ACHN (cell line): ENCODE data around the gene KCNS3.
A peak's percentile ranks its signal among the peaks of the same experiment; 100 is the strongest.

Source experiments
- DNase-seq: peaks from one replicate; pipeline ENCODE4 v3.0.0-alpha.2; 2015
- in situ Hi-C: cut with HindIII; loops from 2 replicates; pipeline ENCODE4 v1.10.0; 2017; ENCODE audit warnings: low sequenced_read_pairs, low pct_ligation_motif_present, low pct_unique_long_range_greater_than_20kb

Gene KCNS3

DNA sequence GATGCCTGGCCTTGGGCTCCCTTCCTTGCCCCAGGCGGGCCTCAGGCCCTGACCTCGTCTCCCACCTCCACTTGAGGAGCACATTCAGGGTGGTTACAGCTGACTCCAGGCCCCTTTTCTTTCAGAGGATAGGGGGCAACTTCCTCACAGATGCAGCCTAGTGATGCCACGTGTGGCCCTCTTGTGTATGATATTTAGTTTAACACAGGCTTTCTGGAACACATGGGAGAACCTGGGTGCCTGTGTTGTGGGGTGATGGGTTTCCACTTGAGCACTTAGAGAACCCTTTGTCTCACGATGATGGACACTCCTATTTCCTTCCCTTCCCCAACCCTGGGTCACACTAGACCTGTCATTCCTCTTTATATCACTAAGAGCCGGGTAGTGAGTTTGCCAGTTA is 6.8 kb upstream of the KCNS3 start:
- DNase-seq = no peak
- in situ Hi-C loops = no loop called here

DNA sequence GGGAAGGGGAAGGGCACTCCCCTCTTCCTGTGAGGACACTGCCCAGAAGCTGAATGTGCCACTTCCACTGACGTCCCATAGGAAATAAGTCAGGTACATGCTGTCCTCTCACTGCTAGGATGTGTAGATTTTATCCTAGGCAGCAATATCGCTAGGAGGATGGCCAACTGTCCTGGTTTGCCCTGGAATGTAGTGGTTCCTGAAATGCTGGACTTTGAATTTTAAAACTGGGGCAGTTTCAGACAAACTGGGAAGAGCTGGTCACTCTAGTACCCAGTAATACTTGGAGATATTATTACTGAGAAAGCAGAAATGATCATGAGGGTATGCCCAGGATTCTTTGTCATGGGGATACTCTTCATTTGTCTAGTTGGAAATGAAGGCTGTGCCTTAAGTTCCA is 5.4 kb upstream of the KCNS3 start:
- no peak for DNase-seq
- in situ Hi-C loops = no loop called here

GRCh38 chr2:17876590-17876989 is 1.9 kb upstream of the KCNS3 start:
- in situ Hi-C loops = no loop called here
- DNase-seq = no peak

GRCh38 chr2:17877811-17878280 is 621 bp upstream of the KCNS3 start:
- DNase-seq = no peak
- in situ Hi-C loops = no loop called here

DNA sequence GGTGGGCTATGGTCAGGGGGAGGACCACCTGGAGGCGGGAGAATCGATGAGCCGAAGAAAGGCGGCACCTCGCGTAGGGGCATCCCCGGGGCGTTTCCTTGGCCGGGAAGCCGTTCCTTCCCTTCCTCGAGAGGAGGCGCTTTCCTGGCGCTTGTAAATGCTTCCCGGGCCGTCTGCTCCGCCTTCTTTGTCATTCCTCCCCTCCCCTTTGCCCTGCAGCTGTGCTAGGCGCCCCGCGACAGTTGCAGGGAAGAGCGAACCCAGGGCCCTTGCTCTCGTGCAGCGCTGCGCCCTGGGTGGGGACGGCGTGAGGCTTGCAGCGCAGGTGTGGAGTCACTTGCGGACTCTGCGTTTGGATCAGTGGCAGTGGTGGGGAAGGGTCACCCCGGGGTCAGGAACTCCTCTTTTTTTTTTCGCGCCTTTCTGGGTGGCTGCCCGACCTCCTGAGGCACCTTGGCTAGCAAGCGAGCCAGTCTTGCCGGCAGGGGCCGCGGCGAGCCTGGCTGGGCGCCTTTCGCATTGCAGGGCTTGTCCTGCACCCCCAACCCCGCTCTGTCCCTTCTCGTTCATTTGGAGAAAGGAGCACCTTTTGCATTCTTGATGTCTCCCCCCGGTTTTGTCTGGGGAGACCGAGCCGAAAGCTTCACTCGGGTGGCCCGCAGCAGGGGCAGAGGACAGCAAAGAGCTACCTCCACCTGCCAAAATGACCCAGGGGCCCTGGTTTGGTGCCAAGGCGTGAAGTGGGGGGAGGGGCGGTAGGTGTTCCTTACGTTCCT is 858 bp downstream of the KCNS3 start:
- peak; percentile 93 for DNase-seq
- in situ Hi-C loops = no loop called here

DNA sequence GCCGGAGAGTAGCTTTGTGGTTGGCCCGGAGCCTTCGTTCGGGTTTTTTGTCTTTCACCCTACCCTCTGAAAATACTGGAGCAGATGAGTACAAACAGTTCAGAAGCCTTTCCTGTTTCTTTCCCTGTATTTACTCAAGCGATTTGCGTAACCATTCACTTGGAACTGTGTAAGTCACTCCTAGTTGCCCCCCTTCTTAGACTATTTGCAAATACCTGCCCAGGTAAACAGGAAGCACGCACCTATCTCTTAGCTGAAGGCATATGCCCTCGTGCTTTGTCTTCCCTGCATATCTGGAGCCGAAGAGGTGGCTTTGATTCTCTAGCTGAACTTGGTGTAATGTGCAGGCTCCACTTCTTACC is 1.4 kb downstream of the KCNS3 start:
- in situ Hi-C loops = no loop called here
- DNase-seq = no peak

GRCh38 chr2:17892770-17893534 is 14.5 kb downstream of the KCNS3 start:
- in situ Hi-C loops = no loop called here
- no peak for DNase-seq

GRCh38 chr2:17894005-17894404 is 15.5 kb downstream of the KCNS3 start:
- no peak for DNase-seq
- in situ Hi-C loops = no loop called here

GRCh38 chr2:17894556-17894955 is 16.1 kb downstream of the KCNS3 start:
- in situ Hi-C loops = no loop called here
- no peak for DNase-seq

DNA sequence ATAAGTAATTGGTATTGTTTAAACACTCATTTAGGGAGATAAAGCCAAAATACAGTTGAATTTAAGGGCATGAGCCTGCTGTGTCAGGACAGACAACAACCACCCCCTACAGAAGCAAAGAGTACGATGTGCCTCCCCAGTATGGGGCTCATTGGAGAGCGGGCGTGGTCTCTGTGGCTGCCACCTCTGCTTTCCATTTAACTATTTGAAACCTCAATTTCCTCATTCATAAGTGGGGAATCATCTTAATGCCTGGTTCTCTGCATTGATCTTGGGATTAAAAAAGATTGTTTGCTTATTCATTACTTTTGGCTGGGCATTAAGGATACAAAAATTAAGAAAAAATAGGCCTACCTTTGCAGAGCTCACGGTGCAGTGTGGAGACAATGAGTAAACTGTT is 21.4 kb downstream of the KCNS3 start:
- no peak for DNase-seq
- in situ Hi-C loops = no loop called here

- in situ Hi-C loops = no loop called here
- DNase-seq = peak; percentile 22
These were observed 22.8 kb downstream of the KCNS3 start for GRCh38 chr2:17901246-17901645.

- no peak for DNase-seq
- in situ Hi-C loops = no loop called here
These were observed 32.5 kb downstream of the KCNS3 start for GRCh38 chr2:17910980-17911379.

GRCh38 chr2:17911491-17912260 is 33.2 kb downstream of the KCNS3 start:
- in situ Hi-C loops = no loop called here
- DNase-seq = no peak

GRCh38 chr2:17912266-17912691 is 33.8 kb downstream of the KCNS3 start:
- DNase-seq = no peak

DNA sequence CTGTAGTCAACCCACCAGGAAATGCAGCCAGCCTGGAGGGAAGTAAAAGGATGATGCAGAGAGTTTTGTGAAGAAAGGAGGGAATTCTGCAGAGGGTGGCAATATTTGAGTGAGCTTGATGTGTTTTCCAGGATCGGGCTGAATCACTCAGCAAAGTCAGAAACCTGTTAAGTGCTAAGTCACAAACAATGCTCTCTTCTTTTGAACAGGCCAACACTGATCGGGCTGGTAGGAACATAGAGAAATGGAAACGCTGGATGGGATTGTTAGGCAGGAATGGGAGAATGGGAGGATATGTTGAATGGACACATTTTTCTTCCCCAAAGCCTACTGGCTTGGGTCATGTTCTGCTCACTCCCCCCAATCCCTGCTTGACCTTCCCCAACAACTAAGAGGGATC is 36.6 kb downstream of the KCNS3 start:
- in situ Hi-C loops = no loop called here

More at GRCh38 chr2:17912266-17912691, 33.8 kb downstream of the KCNS3 start:
- in situ Hi-C loops = no loop called here

GRCh38 chr2:17915811-17916518 is 37.5 kb downstream of the KCNS3 start:
- in situ Hi-C loops = no loop called here

More for the DNA sequence above, 36.6 kb downstream of the KCNS3 start:
- no peak for DNase-seq

GRCh38 chr2:17916584-17916983 is 38.1 kb downstream of the KCNS3 start:
- in situ Hi-C loops = no loop called here
- DNase-seq = no peak

More at GRCh38 chr2:17915811-17916518, 37.5 kb downstream of the KCNS3 start:
- DNase-seq = peak; percentile 4

GRCh38 chr2:17918789-17919188 is 40.3 kb downstream of the KCNS3 start:
- peak; percentile 35 for DNase-seq
- in situ Hi-C loops = no loop called here
